NB4 (cell line): ENCODE measurements around the gene ISG15.

Experiments
- MYC ChIP-seq: IDR thresholded peaks from 2 replicates; pipeline ENCODE4 v1.6.1; 2011; ENCODE audit warnings: low read depth, low read length
- POLR2A ChIP-seq: IDR thresholded peaks from 2 replicates; pipeline ENCODE4 v1.6.1; 2011; ENCODE audit warnings: mild to moderate bottlenecking; ENCODE audit not compliant: insufficient read length; ENCODE audit errors: extremely low read depth
- TF ChIP-seq, protein P1 (sequence below): IDR thresholded peaks from one replicate; pipeline ENCODE4 v1.5.1; 2012; ENCODE audit warnings: low read depth, low read length
- TF ChIP-seq, protein P2 (sequence below): IDR thresholded peaks from 2 replicates; pipeline ENCODE4 v1.6.1; 2011; ENCODE audit warnings: low read depth, low read length

DNA sequence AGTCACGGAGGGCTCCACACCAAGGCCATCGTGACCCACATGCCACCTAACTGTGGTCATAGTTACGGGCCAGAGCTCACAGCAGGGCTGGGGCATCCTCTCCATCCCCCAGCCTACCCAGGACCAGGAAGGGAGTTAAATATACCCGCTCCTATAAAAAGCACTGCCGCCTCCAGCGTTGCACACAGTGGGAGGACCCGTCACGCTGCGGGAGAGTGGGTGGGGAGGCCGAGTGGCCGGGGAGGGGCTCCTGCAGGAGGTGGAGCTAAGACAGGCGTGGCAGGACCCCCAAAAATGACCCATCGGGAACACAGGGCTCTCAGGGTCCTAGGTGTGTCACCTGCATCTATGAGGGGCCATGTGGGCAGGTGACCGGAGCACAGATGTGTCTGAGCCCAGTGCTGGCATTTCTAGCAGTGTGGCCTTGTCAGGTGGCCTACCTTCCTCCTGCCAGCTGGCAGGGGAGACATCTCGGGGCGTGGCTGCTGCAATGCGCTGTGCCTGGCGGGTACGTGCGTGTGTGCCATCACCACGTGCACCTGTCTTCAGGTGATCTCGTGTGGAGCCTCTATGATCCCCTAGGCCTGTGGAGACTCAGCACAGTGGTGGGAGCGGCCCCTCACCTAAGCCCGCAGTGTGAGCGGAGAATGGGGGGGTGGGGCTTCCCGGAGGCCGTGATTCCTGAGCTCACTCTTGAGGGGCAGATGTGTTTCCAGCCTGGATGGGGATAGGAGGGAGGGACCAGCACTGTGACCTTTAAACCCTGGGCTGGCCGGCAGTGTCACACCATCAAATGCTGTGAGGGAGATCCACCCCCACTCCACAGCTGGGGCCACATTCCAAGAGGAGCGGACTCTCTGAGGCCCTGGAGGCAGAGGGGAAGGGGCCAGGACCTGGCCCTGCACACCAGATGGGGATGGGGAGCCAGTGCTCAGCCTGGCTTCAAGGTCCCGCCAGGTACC lies 24.4 kb downstream of the ISG15 start:
- TF ChIP-seq, protein P1, sequence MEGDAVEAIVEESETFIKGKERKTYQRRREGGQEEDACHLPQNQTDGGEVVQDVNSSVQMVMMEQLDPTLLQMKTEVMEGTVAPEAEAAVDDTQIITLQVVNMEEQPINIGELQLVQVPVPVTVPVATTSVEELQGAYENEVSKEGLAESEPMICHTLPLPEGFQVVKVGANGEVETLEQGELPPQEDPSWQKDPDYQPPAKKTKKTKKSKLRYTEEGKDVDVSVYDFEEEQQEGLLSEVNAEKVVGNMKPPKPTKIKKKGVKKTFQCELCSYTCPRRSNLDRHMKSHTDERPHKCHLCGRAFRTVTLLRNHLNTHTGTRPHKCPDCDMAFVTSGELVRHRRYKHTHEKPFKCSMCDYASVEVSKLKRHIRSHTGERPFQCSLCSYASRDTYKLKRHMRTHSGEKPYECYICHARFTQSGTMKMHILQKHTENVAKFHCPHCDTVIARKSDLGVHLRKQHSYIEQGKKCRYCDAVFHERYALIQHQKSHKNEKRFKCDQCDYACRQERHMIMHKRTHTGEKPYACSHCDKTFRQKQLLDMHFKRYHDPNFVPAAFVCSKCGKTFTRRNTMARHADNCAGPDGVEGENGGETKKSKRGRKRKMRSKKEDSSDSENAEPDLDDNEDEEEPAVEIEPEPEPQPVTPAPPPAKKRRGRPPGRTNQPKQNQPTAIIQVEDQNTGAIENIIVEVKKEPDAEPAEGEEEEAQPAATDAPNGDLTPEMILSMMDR: no peak
- TF ChIP-seq, protein P2, sequence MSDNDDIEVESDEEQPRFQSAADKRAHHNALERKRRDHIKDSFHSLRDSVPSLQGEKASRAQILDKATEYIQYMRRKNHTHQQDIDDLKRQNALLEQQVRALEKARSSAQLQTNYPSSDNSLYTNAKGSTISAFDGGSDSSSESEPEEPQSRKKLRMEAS: no peak
- TF ChIP-seq POLR2A: no peak
- TF ChIP-seq MYC: no peak
